GM18498 (cell line): ENCODE data around the gene NR1D2.

Experiments
- ATAC-seq: cut with Tn5 transposase; IDR thresholded peaks from one replicate; pipeline ENCODE4 v1.9.1; 2021; ENCODE audit warnings: mild to moderate bottlenecking, moderate library complexity; ENCODE audit not compliant: unreplicated experiment

The NR1D2 gene

DNA sequence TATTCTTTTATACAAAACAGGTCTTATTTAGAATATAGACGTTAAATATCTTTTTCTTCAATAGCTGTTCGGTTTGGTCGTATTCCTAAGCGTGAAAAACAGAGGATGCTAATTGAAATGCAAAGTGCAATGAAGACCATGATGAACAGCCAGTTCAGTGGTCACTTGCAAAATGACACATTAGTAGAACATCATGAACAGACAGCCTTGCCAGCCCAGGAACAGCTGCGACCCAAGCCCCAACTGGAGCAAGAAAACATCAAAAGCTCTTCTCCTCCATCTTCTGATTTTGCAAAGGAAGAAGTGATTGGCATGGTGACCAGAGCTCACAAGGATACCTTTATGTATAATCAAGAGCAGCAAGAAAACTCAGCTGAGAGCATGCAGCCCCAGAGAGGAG is 16.8 kb downstream of the NR1D2 start:
- no peak for ATAC-seq

DNA sequence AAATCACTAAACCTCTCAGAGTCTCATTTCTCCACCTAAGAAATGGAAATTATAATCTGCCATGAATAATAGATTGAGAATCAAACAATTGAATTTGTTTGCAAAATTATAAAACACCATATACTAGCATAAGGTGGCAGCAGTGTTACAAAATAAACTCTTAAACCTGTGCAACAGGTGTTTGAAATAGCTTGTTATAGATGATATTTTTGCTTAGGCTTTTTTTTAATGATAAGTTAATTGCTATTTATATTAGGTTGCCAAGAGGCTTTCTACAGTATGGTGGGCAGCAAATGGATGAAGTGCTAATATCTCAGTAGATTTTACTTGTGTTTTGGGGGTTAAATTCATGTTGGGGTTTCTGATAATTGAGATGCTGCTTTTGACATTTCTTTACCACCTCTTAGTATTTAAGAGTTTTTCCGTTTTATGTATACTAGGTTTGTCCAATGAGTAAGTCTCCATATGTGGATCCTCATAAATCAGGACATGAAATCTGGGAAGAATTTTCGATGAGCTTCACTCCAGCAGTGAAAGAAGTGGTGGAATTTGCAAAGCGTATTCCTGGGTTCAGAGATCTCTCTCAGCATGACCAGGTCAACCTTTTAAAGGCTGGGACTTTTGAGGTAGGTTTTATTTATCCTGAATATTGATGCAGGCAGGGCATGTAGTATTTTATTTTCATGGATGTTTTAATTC is 19.6 kb downstream of the NR1D2 start:
- no peak for ATAC-seq

DNA sequence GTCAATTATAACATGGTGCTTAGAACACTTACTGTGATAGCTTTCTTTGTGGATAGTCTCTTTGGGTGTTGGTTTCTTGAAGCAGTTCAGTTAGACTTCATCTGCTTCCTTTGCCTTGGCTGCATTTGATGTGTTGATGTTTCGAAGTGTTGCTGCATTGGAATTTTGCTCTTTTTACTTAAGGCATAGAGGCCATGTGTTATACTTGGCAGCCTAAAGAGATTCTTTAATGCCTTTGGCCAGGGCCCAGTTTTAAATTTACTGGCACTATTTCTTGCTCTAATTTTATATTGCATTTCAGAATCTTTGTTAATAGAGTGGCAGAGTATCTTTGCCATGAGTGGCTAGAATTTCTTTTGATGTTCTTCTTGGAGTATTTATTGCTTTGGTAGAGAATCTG is 21.2 kb downstream of the NR1D2 start:
- ATAC-seq, result no peak

DNA sequence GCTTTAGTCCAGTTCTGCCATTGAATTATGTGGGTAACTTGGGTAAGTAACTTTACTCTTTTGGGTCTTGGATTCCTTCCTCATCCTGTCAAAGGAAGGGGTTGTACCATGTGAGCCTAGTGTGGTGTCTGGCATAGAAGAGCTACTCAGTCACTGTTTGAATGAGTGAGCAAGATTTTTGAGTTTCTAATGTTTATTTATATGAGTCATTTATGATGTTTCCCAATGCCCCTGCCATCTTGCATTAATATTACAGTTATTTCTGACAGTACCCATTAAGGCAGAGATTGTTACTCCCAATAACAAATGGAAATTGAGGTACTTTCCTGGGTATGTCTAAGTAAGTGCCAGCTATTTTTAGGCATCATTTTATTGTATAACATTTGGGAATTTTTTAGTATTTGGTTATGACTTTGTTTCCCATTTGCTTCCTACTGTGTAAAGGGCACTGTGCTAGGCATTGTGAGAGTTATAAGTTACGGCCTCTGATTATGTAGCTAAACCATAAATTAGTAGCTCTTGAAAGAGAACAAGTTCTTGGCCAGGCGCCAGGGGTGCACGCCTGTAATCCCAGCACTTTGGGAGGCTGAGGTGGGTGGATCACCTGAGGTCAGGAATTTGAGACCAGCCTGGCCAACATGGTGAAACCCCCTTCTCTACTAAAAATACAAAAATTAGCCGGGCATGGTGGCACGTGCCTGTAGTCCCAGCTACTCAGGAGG is 23.5 kb downstream of the NR1D2 start:
- no peak for ATAC-seq

DNA sequence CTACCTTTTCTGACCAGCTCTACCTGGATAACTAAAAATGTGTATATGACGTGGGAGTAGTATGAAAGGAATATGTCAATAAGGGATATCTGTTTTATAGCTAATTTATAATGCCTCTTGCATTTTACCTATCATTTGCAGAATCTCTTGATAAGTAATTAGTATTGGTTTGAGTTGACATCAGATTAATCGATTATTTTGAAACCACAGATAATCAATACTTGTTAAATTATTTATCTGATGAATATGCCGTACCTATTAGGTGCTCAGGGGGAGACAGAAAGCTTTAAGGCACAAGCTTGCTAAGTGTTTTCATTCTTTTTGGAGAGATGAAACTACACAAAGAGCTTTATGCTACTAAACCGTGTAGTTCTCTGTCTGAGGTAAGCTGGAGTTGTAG is 24.3 kb downstream of the NR1D2 start:
- no peak for ATAC-seq

DNA sequence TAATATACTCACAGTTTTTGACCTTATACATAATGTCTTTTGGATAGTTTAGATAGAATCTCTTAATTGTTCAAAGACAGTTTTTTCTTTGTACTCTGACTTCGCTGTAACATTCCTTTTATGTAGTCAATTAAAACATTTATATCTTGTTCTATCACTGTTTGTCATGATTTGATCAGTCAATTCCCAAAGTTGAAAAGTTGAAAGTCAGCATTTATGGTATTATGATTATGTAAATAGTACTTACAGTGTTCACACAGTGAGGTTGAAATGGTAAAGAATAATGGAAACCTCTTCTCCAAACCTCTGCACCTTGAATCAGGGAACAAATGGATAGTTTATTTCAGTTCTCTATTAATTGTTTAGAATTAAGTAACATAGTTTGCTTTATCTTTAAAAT is 26.6 kb downstream of the NR1D2 start:
- no peak for ATAC-seq

DNA sequence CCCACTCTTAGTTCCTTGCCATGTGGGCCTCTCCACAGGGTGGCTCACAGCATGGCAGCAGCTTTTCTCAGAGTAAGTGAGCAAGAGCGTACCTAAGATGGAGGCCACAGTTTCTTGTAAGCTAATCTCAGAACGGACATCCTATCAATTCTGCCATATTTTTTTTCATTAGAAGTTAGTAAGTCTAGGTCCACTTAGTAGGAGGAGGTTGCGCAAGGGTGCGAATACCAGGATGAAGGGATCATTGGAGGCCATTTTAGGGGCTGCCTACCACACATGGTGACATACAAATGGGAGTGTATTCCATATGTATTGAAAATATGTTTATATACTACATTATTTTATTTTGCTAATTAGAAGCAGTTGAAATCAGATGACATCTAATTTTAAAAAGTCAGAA is 31.5 kb downstream of the NR1D2 start:
- no peak for ATAC-seq

DNA sequence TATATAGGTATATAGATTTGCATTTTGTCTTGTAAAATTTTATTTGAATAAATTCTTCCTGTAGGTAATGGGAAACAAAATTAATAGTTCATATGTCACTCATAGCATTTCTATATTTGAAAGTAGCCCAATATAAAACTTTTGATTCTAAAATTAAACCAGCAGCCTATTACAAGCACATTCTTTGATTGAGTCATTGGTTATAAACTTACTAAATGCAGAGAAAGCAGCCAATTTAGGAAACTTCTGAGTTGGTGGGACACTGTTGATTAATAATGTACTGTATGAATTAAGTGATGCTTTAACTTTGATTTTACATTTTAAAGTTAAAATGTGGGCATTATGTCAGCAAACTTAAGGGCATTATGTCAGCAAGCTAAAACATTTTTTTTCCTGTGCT is 34.5 kb downstream of the NR1D2 start:
- ATAC-seq, result no peak

DNA sequence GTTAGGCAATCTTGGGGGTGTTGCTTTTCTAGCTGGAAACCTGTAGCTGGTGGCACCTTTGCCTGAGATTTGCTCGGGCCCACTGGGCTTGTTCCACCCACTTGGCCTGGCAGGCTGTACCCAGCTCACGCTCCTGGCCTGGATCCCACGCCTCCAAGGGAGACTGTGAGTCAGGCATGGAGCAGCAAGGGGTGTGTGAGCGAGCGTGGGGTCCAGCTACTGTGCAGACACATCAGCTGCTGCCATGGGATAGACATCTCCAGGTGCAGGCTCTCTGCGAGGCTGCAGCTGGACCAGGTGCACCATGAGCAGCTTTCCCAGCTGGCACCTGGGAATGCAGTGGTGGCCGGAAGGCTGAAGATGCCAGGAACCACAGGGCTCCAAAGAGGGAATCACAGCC is 36.0 kb downstream of the NR1D2 start:
- ATAC-seq, result no peak

DNA sequence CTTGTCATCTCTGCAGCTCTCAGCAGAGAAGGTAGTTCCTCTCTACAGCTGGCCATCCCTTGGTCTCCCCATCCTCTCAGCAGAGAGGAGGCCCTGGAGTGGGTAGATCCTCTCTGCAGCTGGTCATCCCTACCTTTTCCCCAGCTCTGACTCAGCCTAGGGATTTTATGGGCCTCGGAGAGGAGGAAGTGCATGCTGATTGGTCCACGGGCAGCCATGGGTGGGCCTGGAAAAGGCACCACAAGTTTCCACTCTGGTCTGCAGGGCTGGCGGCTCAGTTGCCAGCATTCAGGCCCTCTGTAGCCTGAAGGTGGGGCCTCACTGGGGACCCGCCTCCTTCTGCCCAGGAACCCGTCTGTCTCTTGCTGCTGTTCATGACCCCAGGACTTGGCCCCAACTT is 36.9 kb downstream of the NR1D2 start:
- ATAC-seq, result no peak

DNA sequence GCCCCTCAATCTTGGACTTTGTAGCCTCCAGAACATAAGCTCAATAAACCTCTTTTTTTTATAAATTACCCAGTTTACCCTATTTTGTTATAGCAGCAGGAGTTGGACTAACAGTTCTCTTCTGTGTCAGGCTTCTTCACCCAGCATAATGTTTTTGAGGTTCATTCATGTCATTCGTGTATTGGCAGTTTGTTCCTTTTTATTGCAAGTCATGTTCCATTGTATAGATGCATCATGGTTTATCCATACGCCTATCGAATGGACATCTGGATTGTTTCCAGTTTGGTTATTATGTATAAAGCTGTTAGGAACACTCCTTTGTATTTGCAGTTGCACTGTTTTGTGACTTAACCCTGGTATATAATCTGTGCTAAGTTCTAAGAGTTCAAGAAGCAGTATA is 39.8 kb downstream of the NR1D2 start:
- no peak for ATAC-seq

DNA sequence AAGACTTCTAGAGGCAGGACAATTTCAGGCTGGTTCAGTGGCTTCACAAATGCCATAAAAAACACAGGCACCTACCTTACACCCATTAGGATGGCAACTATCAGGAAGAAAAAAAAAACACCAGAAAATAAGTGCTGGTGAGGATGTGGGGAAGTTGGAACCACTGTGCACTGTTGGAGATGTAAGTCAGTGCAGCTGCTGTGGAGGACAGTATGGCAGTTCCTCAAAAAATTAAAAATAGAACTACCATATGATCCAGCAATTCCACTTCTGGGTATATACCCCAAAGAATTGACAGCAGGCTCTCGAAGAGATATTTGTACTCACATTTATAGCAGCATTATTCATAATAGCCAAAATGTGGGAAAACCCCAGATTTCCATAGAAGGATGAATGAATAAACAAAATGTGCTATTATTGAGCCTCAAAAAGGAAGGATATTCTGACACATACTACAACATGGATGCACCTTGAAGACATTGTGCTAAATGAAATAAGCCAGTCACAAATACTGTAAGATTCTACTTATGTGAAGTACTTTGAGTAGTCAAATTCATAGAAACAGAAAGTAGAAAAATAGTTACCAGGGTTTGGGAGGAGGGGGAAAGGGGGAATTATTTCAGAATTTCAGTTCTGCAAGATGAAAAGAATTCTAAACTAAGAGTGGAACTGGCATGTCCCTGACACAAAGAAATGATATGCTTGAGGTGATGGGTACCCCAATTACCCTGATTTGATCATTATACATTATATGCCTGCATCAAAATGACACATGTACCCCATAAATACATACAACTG is 40.9 kb downstream of the NR1D2 start:
- ATAC-seq, result no peak

DNA sequence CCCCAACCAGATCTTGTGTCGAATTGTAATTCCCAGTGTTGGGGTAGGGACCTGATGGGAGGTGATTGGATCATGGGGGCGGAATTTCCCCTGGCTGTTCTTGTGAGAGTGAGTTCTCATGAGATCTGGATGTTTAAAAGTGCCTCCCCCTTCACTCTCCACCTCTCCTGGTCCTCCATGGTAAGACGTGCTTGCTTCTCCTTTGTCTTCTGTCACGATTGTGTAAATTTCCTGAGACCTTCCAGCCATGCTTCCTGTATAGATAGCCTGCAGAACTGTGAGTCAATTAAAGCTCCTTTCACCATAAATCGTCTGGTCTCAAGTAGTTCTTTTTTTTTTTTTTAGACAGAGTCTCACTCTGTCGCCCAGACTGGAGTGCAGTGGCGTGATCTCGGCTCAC is 42.3 kb downstream of the NR1D2 start:
- no peak for ATAC-seq

DNA sequence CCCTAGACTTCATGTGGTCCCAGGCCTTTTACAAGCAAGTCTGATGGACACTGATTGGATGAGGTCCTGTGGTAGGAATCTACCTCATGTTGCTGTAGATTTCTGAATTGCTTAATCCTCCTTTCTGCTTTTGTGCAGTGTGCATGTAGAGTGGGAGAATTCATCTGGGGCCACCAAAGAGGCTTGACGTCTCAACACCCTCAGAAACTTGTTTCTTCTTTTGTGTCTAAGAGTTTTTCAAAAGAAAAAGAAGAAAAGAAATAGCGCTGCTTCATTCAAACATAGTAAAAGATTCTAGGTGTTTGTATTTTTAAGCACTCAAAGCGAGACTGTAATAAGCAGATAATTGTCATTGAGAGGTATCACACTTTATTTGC is 46.2 kb downstream of the NR1D2 start:
- ATAC-seq, result no peak

DNA sequence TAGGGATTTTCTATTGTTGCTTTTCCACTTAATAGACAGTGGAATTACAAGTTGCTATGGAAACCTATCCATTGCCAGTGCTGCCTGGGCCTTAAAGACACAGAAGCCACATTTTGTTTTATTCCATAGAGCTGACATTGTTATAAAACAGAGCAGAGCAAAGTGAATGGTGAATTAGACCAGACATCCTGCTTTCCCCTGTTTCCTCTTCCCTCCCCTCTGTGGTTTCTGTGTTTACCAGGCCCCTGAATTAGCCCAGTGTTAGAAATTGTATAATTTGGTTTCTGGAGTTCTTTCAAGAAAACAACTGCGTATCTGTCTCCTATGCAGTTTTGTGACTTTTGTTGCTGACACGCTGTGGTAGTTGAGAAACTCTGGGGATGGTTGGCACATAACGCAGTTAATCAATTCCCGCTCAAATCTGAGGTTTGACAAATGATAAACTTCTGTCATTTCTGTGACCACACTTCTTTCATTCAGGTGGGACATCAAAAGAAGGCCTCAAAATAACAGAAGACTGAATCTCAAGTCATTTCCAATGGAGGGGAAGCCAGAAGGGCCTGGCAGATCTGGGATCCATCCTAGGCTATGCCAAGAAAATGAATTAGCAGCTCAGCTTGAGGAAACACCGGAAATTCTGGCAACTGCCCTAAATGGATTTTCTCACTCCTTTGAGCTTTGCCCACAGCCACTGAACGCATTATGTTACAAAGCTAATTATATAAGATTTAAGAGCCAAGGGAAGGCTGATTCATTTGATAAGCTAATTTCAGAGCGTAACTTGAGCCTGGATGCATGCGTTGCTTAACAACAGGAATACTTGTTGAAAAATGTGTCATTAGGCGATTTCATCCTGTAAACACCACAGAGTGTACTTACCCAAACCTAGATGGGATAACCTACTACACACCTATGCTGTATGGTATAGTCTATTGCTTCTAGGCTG is 46.9 kb downstream of the NR1D2 start:
- no peak for ATAC-seq

DNA sequence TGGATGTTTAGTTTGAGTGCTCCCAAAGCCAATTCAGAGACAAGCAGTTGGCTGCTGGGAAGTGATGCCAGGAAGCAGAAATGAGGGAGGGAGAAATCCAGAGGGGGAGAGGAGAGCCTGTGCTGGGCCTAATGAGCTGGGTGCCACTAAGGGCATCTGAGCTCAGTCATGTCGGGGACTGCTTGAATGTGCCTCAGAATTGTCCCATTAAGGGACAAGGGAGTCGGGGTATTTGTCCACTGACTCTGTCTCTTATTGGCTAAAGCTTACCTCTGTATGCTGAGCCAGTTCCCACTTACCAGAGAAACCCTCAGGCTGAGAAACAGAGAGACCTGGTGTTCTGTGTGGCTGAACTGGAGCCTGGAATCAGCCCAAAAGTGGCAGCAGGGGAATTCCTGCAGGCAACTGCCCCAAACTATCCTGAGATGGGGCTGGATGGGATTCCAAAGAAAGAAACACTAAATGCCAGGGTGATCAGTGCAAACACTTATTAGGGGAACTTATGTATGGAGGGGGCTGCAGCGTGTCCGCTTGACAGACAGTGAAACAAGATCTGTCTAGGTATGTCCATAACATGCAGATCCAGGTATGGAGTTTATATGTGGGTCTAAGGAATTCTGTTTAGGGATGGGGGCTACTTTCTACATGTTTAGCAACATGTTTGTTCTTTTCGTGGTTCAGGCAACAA is 48.6 kb downstream of the NR1D2 start:
- ATAC-seq, result no peak

DNA sequence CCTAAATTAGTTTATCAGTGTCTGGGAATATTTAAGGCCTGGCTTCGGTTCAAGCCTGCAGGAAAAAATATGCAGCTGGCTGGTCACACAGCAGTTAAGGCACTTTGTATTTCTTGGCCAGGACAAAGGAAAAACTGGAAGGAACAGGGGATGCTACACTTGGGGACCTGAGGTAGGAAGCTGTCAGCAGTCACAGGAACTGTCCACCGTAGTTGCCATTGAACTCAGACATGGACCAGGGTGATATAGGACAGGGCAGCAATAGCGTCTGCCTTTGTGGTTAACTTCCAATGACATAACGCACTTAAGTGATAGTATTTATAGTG is 49.1 kb downstream of the NR1D2 start:
- ATAC-seq, result no peak

DNA sequence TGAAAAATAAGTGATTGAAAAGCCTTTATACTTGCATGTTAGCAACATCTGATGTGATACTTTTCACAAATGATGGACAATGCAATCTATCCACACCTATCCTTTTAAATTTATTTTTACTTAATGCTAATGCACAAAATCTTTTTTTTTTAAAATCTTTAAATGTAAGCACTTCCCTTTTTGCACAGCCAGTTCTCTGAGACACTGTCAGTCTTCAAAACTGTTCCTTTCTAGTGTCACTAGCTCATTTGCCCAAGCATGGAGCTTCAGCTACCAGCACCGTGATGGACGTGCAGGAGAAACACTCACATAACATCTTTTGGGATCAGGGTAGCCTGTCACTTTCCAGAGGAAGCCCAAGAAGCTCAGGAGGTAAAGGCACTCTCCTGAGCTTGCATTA is 50.1 kb downstream of the NR1D2 start:
- ATAC-seq, result no peak

DNA sequence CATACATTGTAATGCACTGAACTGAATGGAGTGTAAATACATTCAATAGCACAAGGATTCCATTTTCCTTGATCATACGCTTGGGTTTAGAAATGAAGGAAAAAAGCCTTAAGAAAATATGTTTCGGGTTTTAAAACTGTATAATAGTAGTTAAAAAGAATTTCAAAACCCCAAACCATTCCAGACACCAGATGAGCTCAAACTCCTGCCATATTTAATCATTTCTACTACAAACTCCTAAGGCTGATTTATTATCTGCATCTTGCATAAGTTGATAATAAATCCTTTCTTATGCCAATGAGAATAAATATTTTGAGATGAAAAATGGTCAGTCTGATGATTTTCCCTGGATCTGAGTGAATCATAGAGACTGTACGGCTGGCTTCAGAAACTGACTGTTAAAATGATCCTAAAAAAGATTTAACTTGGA is 51.0 kb downstream of the NR1D2 start:
- no peak for ATAC-seq

DNA sequence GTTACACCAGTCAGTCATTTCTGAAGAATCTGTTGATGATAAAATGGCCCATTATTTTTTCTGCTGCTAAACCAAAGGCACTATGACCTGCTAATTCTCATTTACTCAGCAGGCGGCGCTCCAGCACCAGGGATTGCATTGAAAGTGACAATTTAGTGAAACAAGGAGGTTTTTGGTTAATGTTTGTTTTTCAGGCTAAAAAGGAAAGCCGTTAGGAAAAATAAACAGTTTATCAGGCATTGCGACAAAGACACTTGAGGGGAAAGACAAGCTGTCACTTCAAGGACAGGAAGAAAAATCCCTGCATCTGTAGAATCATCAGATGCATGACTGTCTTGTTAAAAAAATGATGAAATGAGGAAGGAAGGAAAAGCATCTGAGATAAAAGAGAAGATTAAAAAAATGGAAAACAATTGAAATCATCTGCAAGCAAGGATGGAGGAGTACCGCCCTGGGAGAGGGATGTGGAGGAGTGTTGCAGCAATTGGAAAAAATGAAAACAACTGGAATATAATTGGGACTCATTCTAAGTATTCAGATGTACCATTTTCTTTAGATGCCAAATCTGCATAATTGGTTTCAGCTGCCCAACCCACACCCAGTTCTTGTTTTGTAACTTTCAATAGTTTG is 54.0 kb downstream of the NR1D2 start:
- no peak for ATAC-seq
